ENCODE results near the gene SLC4A5. TPM values are rescaled to one million over a fixed set of nuclear protein-coding genes. Genes with fewer than 3 reads are reported as not detected.

SLC4A5 gene
- total RNA-seq, 1 donor from 2014 or later = under 0.01 TPM

DNA sequence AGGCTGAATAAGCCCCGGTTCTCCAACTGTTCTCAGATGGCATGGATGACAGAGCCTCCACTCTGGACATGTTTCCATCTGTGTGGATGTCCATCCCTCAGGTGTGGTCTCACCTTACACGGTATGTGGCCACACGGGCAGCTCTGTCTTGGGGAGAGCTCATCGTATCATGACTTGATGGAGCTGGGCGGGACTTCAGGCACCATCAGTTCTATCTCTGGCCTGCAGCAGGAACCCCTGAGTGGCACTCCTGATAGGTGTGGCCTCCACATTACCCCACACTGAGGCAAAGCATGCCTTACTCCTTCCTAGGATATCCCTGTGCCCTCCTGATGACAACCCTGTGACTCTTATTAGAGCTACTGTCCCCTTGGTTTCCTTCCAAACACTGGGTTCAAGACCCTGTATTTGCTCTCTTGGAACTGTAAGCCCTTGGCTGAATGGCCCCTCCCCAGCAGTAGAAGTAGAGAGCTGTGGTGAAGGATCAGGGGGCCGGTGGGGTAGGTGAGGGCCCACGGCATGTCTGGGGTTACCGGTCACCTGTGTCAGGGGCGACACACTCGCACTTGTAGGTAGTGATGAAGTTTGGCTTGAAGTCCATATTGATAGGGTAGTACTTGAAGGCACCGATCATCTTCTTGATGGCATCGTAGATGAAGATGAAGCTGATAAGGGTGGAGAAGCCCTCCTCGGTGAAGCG, 96.6 kb downstream of the SLC4A5 start:
- H3K4me3 ChIP-seq (ENCODE audit: low read depth, low read length) = no peak overlapping the region
- TF ChIP-seq, protein P1, sequence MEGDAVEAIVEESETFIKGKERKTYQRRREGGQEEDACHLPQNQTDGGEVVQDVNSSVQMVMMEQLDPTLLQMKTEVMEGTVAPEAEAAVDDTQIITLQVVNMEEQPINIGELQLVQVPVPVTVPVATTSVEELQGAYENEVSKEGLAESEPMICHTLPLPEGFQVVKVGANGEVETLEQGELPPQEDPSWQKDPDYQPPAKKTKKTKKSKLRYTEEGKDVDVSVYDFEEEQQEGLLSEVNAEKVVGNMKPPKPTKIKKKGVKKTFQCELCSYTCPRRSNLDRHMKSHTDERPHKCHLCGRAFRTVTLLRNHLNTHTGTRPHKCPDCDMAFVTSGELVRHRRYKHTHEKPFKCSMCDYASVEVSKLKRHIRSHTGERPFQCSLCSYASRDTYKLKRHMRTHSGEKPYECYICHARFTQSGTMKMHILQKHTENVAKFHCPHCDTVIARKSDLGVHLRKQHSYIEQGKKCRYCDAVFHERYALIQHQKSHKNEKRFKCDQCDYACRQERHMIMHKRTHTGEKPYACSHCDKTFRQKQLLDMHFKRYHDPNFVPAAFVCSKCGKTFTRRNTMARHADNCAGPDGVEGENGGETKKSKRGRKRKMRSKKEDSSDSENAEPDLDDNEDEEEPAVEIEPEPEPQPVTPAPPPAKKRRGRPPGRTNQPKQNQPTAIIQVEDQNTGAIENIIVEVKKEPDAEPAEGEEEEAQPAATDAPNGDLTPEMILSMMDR (conservative IDR thresholded peaks at IDR 0.05; ENCODE audit: low read depth, low read length) = no peak
- no peak for DNase-seq (ENCODE audit: low read depth)

DNA sequence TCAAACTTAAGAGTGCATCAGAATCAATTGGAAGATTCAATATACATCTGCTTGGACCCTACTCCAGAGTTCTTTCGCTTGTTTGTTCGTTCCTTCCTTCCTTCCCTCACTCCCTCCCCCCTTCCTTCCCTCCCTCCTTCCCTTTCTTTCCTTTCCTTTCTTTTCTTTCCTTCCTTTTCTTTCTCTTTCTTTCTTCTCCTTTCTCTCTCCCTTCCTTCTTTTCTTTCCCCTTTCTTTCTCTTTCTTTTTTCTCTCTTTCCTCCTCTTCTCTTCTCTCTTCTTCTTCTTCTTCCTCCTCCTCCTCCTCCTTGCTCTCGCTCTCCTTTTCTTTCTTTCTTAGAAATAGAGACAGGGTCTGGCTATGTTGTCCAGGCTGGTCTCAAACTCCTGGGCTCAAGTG, 98.9 kb downstream of the SLC4A5 start:
- TF ChIP-seq, protein P1 (conservative IDR thresholded peaks at IDR 0.05; ENCODE audit: low read depth, low read length) = no peak
- H3K4me3 ChIP-seq (ENCODE audit: low read depth, low read length) = no peak overlapping the region
- DNase-seq (ENCODE audit: low read depth) = no peak

- DNase-seq (ENCODE audit: low read depth) = no peak
- TF ChIP-seq, protein P1 (conservative IDR thresholded peaks at IDR 0.05; ENCODE audit: low read depth, low read length) = no peak
- no peak overlapping the region for H3K4me3 ChIP-seq (ENCODE audit: low read depth, low read length)
Observed at GRCh38 chr2:74242354-74243071, 100.7 kb downstream of the SLC4A5 start.

- no peak for DNase-seq (ENCODE audit: low read depth)
- H3K4me3 ChIP-seq (ENCODE audit: low read depth, low read length) = no peak overlapping the region
- TF ChIP-seq, protein P1 (conservative IDR thresholded peaks at IDR 0.05; ENCODE audit: low read depth, low read length) = no peak
Observed at GRCh38 chr2:74239346-74239745, 103.9 kb downstream of the SLC4A5 start.

GRCh38 chr2:74238879-74239278, 104.3 kb downstream of the SLC4A5 start:
- no peak for DNase-seq (ENCODE audit: low read depth)
- TF ChIP-seq, protein P1 (conservative IDR thresholded peaks at IDR 0.05; ENCODE audit: low read depth, low read length) = no peak
- no peak overlapping the region for H3K4me3 ChIP-seq (ENCODE audit: low read depth, low read length)

DNA sequence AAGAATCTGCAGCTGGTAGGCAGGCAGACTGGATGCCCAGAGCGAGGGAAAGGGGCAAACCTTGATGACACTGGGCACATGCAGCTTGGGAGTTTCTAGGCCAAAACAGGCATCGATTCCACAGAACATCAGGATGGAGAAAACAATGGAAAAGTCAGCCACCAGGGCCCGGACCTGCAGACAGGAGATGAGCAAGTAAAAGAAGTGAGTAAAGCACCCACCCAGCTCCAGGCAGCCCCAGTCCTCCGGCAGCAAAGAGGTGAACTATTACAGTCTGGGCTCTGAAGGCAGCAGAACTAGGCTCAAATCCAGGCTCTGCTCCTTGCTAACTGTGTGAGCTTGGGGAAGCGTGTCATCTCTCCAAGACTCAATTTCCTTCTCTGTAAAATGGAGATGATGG, 108.2 kb downstream of the SLC4A5 start:
- TF ChIP-seq, protein P1 (conservative IDR thresholded peaks at IDR 0.05; ENCODE audit: low read depth, low read length) = no peak
- DNase-seq (ENCODE audit: low read depth) = no peak
- no peak overlapping the region for H3K4me3 ChIP-seq (ENCODE audit: low read depth, low read length)
